ENCODE measurements around the gene CCL22.

The CCL22 gene

GRCh38 chr16:57383276-57384247 is 25.0 kb downstream of the CCL22 start:
- H3K27me3 ChIP-seq (ENCODE audit: control insufficient read depth in 3 of 3, insufficient read depth in 3 of 3, low read depth in 1 of 3, low read length in 3 of 3): no peaks in the 10 kb centered on the region
- no peak overlapping the region for H3K14ac ChIP-seq (ENCODE audit: low read length)
- H3K4me3 ChIP-seq (ENCODE audit: low read length in 2 of 2): no peak overlapping the region
- no peak overlapping the region for H2BK5ac ChIP-seq (ENCODE audit: low read length)
- peak overlapping the region; percentile 71 for H2AK5ac ChIP-seq (ENCODE audit: low read depth, low read length)
- no peak overlapping the region for H2AFZ ChIP-seq (ENCODE audit: low read length)
- H2BK15ac ChIP-seq (ENCODE audit: low read length): peak overlapping the region; percentile 0
- peaks cover 0 to 24% of the 10 kb centered on the region in 2 donors for H3K36me3 ChIP-seq (replicated peaks in 1 of 2; ENCODE audit: control insufficient read depth in 2 of 2, insufficient read depth in 2 of 2, low read length in 2 of 2)
- no peak overlapping the region for H4K8ac ChIP-seq (ENCODE audit: low read depth, low read length)
- H3K4me2 ChIP-seq (ENCODE audit: insufficient read depth, low read length, poor library complexity, severe bottlenecking): no peak overlapping the region
- no peaks in the 10 kb centered on the region for H3K79me1 ChIP-seq (ENCODE audit: low read depth, low read length)
- H3K23ac ChIP-seq (ENCODE audit: low read depth, low read length, poor library complexity): no peak overlapping the region
- no peak overlapping the region for H2BK12ac ChIP-seq (ENCODE audit: low read length)
- peak overlapping the region; percentile 61 for H3K18ac ChIP-seq (ENCODE audit: low read length)
- no peak overlapping the region for H3K4ac ChIP-seq (ENCODE audit: low read length)
- peaks cover 6 to 11% of the 10 kb centered on the region in 2 donors for H3K4me1 ChIP-seq (ENCODE audit: control insufficient read depth in 2 of 2, insufficient read depth in 1 of 2, low read depth in 1 of 2, low read length in 2 of 2)
- H4K91ac ChIP-seq (ENCODE audit: low read depth, low read length, poor library complexity): no peak overlapping the region
- H2BK120ac ChIP-seq (ENCODE audit: low read depth, low read length): no peak overlapping the region
- no CpG with 5 or more reads among the region's 8 CpGs for WGBS, 2 donors (ENCODE audit: extremely low coverage in 2 of 2, insufficient read length in 2 of 2, insufficient replicate concordance in 1 of 2)
- H3K9ac ChIP-seq (ENCODE audit: low read depth, low read length, poor library complexity): no peak overlapping the region
- no peak overlapping the region for H3K27ac ChIP-seq (replicated peaks; ENCODE audit: low read length)
- H3K9me3 ChIP-seq (replicated peaks in 1 of 2; ENCODE audit: control insufficient read depth in 2 of 2, insufficient read depth in 1 of 2, low read depth in 1 of 2, low read length in 2 of 2): no peaks in the 10 kb centered on the region
- DNase-seq (ENCODE audit: low spot score): no peak

GRCh38 chr16:57384248-57385070 is 25.9 kb downstream of the CCL22 start:
- WGBS, 2 donors (ENCODE audit: extremely low coverage in 2 of 2, insufficient read length in 2 of 2, insufficient replicate concordance in 1 of 2): no CpG with 5 or more reads among the region's 11 CpGs
- no peaks in the 10 kb centered on the region for H3K27me3 ChIP-seq (ENCODE audit: control insufficient read depth in 3 of 3, insufficient read depth in 3 of 3, low read depth in 1 of 3, low read length in 3 of 3)

GRCh38 chr16:57385083-57385482 is 26.5 kb downstream of the CCL22 start:
- H3K4me1 ChIP-seq (ENCODE audit: control insufficient read depth in 2 of 2, insufficient read depth in 1 of 2, low read depth in 1 of 2, low read length in 2 of 2): peaks cover 6 to 11% of the 10 kb centered on the region in 2 donors
- H4K91ac ChIP-seq (ENCODE audit: low read depth, low read length, poor library complexity): no peak overlapping the region
- H2BK120ac ChIP-seq (ENCODE audit: low read depth, low read length): no peak overlapping the region
- H2AFZ ChIP-seq (ENCODE audit: low read length): no peak overlapping the region
- no peak overlapping the region for H3K9ac ChIP-seq (ENCODE audit: low read depth, low read length, poor library complexity)
- no peak overlapping the region for H3K18ac ChIP-seq (ENCODE audit: low read length)
- H4K8ac ChIP-seq (ENCODE audit: low read depth, low read length): no peak overlapping the region
- no peak overlapping the region for H3K27ac ChIP-seq (replicated peaks; ENCODE audit: low read length)
- H3K36me3 ChIP-seq (replicated peaks in 1 of 2; ENCODE audit: control insufficient read depth in 2 of 2, insufficient read depth in 2 of 2, low read length in 2 of 2): peaks cover 0 to 17% of the 10 kb centered on the region in 2 donors
- H3K4me2 ChIP-seq (ENCODE audit: insufficient read depth, low read length, poor library complexity, severe bottlenecking): no peak overlapping the region
- no peak for DNase-seq (ENCODE audit: low spot score)
- H2AK5ac ChIP-seq (ENCODE audit: low read depth, low read length): no peak overlapping the region
- no peak overlapping the region for H2BK15ac ChIP-seq (ENCODE audit: low read length)
- no peak overlapping the region for H3K23ac ChIP-seq (ENCODE audit: low read depth, low read length, poor library complexity)
- no peaks in the 10 kb centered on the region for H3K79me1 ChIP-seq (ENCODE audit: low read depth, low read length)
- no CpG with 5 or more reads among the region's 5 CpGs for WGBS, 2 donors (ENCODE audit: extremely low coverage in 2 of 2, insufficient read length in 2 of 2, insufficient replicate concordance in 1 of 2)
- H3K4me3 ChIP-seq (ENCODE audit: low read length in 2 of 2): no peak overlapping the region
- H3K4ac ChIP-seq (ENCODE audit: low read length): no peak overlapping the region
- H2BK5ac ChIP-seq (ENCODE audit: low read length): no peak overlapping the region
- H3K27me3 ChIP-seq (ENCODE audit: control insufficient read depth in 3 of 3, insufficient read depth in 3 of 3, low read depth in 1 of 3, low read length in 3 of 3): no peaks in the 10 kb centered on the region
- H3K14ac ChIP-seq (ENCODE audit: low read length): no peak overlapping the region
- no peak overlapping the region for H2BK12ac ChIP-seq (ENCODE audit: low read length)
- H3K9me3 ChIP-seq (replicated peaks in 1 of 2; ENCODE audit: control insufficient read depth in 2 of 2, insufficient read depth in 1 of 2, low read depth in 1 of 2, low read length in 2 of 2): no peaks in the 10 kb centered on the region

More at GRCh38 chr16:57384248-57385070, 25.9 kb downstream of the CCL22 start:
- Histone ChIP-seq H3K9ac (ENCODE audit: low read depth, low read length, poor library complexity) (no peak overlapping the region), H4K91ac (ENCODE audit: low read depth, low read length, poor library complexity) (no peak overlapping the region), H2AFZ (ENCODE audit: low read length) (no peak overlapping the region), H3K14ac (ENCODE audit: low read length) (no peak overlapping the region), H2BK15ac (ENCODE audit: low read length) (no peak overlapping the region), H3K4me1 (ENCODE audit: control insufficient read depth in 2 of 2, insufficient read depth in 1 of 2, low read depth in 1 of 2, low read length in 2 of 2) (peaks cover 6 to 11% of the 10 kb centered on the region in 2 donors), H2BK12ac (ENCODE audit: low read length) (no peak overlapping the region), H2BK5ac (ENCODE audit: low read length) (no peak overlapping the region), H3K79me1 (ENCODE audit: low read depth, low read length) (no peaks in the 10 kb centered on the region), H3K4ac (ENCODE audit: low read length) (no peak overlapping the region), H3K27ac (replicated peaks; ENCODE audit: low read length) (no peak overlapping the region), H3K4me3 (ENCODE audit: low read length in 2 of 2) (peak overlapping the region in 1 of 2 donors; percentile 2), H4K8ac (ENCODE audit: low read depth, low read length) (no peak overlapping the region), H3K18ac (ENCODE audit: low read length) (peak overlapping the region; percentile 61), H3K4me2 (ENCODE audit: insufficient read depth, low read length, poor library complexity, severe bottlenecking) (no peak overlapping the region), H2BK120ac (ENCODE audit: low read depth, low read length) (no peak overlapping the region), H3K23ac (ENCODE audit: low read depth, low read length, poor library complexity) (peak overlapping the region; percentile 60), H3K9me3 (replicated peaks in 1 of 2; ENCODE audit: control insufficient read depth in 2 of 2, insufficient read depth in 1 of 2, low read depth in 1 of 2, low read length in 2 of 2) (no peaks in the 10 kb centered on the region), H2AK5ac (ENCODE audit: low read depth, low read length) (peak overlapping the region; percentile 60), H3K36me3 (replicated peaks in 1 of 2; ENCODE audit: control insufficient read depth in 2 of 2, insufficient read depth in 2 of 2, low read length in 2 of 2) (peaks cover 0 to 24% of the 10 kb centered on the region in 2 donors)
- no peak for DNase-seq (ENCODE audit: low spot score)
